Cardiac fibroblast (primary cell): ENCODE results near the gene UNC13B.

Experiments
- DNase-seq, 2 donors: peaks; one replicate each; pipeline versions ENCODE4 v3.0.0 to v3.0.0-alpha.2; 2010; ENCODE audit warnings: low read depth in 2 of 2
- H3K4me3 ChIP-seq, 2 donors: replicated peaks in 1 of 2; 1 replicate in 1 of 2; 2 replicates in 1 of 2; pipeline ENCODE4 v1.5.1; 2011; ENCODE audit warnings: low read depth in 2 of 2, low read length in 2 of 2, mild to moderate bottlenecking in 2 of 2, moderate library complexity in 1 of 2
- CTCF ChIP-seq: IDR thresholded peaks from one replicate; pipeline ENCODE4 v1.5.1; 2011; ENCODE audit warnings: low read depth, mild to moderate bottlenecking, low read length, inconsistent platforms

UNC13B gene

GRCh38 chr9:35333551-35333950 lies 171.7 kb downstream of the UNC13B start:
- H3K4me3 ChIP-seq, result no peak overlapping the region
- DNase-seq, result peak; percentile 64 to 88
- no peak for TF ChIP-seq CTCF

- TF ChIP-seq CTCF, result no peak
- no peak overlapping the region for H3K4me3 ChIP-seq
- peak; percentile 58 to 77 for DNase-seq
These were observed 173.4 kb downstream of the UNC13B start for GRCh38 chr9:35335164-35335563.

- TF ChIP-seq CTCF, result no peak
- DNase-seq, result no peak
- H3K4me3 ChIP-seq, result no peak overlapping the region
These were observed 176.3 kb downstream of the UNC13B start for GRCh38 chr9:35338086-35338485.

GRCh38 chr9:35338561-35339274 lies 176.9 kb downstream of the UNC13B start:
- DNase-seq, result no peak
- H3K4me3 ChIP-seq, result no peak overlapping the region
- no peak for TF ChIP-seq CTCF

GRCh38 chr9:35340046-35340445 lies 178.2 kb downstream of the UNC13B start:
- no peak for DNase-seq
- no peak overlapping the region for H3K4me3 ChIP-seq
- no peak for TF ChIP-seq CTCF

GRCh38 chr9:35341021-35341420 lies 179.2 kb downstream of the UNC13B start:
- no peak overlapping the region for H3K4me3 ChIP-seq
- no peak for DNase-seq
- no peak for TF ChIP-seq CTCF

GRCh38 chr9:35341585-35341984 lies 179.8 kb downstream of the UNC13B start:
- H3K4me3 ChIP-seq, result peak overlapping the region; percentile 1 to 24
- DNase-seq, result peak; percentile 81 to 88
- no peak for TF ChIP-seq CTCF
